HG03095 (cell line): ENCODE measurements around the gene PCSK9.

Experiments
- ATAC-seq: cut with Tn5 transposase; IDR thresholded peaks from one replicate; pipeline ENCODE4 v1.9.1; 2021; ENCODE audit warnings: moderate library complexity; ENCODE audit not compliant: unreplicated experiment

The PCSK9 gene

GRCh38 chr1:55043011-55043410 is 3.7 kb downstream of the PCSK9 start:
- ATAC-seq: no peak

- ATAC-seq: no peak
These were observed 4.4 kb downstream of the PCSK9 start for GRCh38 chr1:55043726-55044125.

- no peak for ATAC-seq
These were observed 5.5 kb downstream of the PCSK9 start for GRCh38 chr1:55044617-55045397.

- no peak for ATAC-seq
These were observed 6.1 kb downstream of the PCSK9 start for GRCh38 chr1:55045430-55045829.

- no peak for ATAC-seq
These were observed 7.5 kb downstream of the PCSK9 start for GRCh38 chr1:55046871-55047270.

- ATAC-seq: no peak
These were observed 8.3 kb downstream of the PCSK9 start for GRCh38 chr1:55047611-55048010.

GRCh38 chr1:55048453-55049270 is 9.3 kb downstream of the PCSK9 start:
- no peak for ATAC-seq

- no peak for ATAC-seq
These were observed 10.0 kb downstream of the PCSK9 start for GRCh38 chr1:55049271-55049913.

- no peak for ATAC-seq
These were observed 10.5 kb downstream of the PCSK9 start for GRCh38 chr1:55049914-55050278.

- no peak for ATAC-seq
These were observed 10.9 kb downstream of the PCSK9 start for GRCh38 chr1:55050283-55050682.

GRCh38 chr1:55051169-55051568 is 11.8 kb downstream of the PCSK9 start:
- no peak for ATAC-seq

GRCh38 chr1:55051621-55052020 is 12.3 kb downstream of the PCSK9 start:
- no peak for ATAC-seq

- ATAC-seq: no peak
These were observed 13.1 kb downstream of the PCSK9 start for GRCh38 chr1:55052221-55053142.

GRCh38 chr1:55053265-55053954 is 14.1 kb downstream of the PCSK9 start:
- ATAC-seq: no peak

- ATAC-seq: no peak
These were observed 15.0 kb downstream of the PCSK9 start for GRCh38 chr1:55054396-55054795.

- no peak for ATAC-seq
These were observed 15.9 kb downstream of the PCSK9 start for GRCh38 chr1:55055084-55055882.

GRCh38 chr1:55055951-55056631 is 16.7 kb downstream of the PCSK9 start:
- no peak for ATAC-seq

- ATAC-seq: no peak
These were observed 17.3 kb downstream of the PCSK9 start for GRCh38 chr1:55056632-55056992.
